PC-9 (cell line): ENCODE measurements around the gene TRUB2. TPM values are rescaled to one million over a fixed set of nuclear protein-coding genes. Genes with fewer than 3 reads are reported as not detected.

Experiments used
- BruUV-seq: library from RNA; stranded (reverse); fragments of 400-500 nt; replicated peaks from 2 replicates; lab custom pipeline; 2021; lab: Mats Ljungman, UMichigan
- CTCF ChIA-PET: fragments of 300-600 bp; sonication (Branson Sonifier 250); formaldehyde crosslinking; loops from one replicate; lab custom pipeline; 2022; ENCODE audit warnings: antibody characterized with exemption; lab: Charles Lee
- POLR2A ChIA-PET: fragments of 300-600 bp; sonication (Branson Sonifier 250); formaldehyde crosslinking; loops from one replicate; lab custom pipeline; 2022; ENCODE audit warnings: antibody characterized with exemption; ENCODE audit not compliant: unreplicated experiment; lab: Charles Lee
- DNase-seq, 2 experiments: peaks; one replicate each; pipeline versions ENCODE4 v3.0.0 to v3.0.0-alpha.2; 2015 to 2022; ENCODE audit warnings: mixed read lengths in 1 of 2
- H2AFZ ChIP-seq: fragments of 200-600 bp; sonication (generic); 2 replicates; pipeline ENCODE4 v1.8.1; 2017; ENCODE audit warnings: antibody characterized with exemption
- H3F3A ChIP-seq: fragments of 200-600 bp; sonication (generic); 2 replicates; pipeline ENCODE4 v1.8.1; 2017; ENCODE audit warnings: antibody characterized with exemption, mild to moderate bottlenecking, low read depth; ENCODE audit not compliant: insufficient read depth
- H3K27ac ChIP-seq: fragments of 200-600 bp; sonication (generic); 2 replicates; pipeline ENCODE4 v1.6.1; 2016; ENCODE audit warnings: mixed run types
- H3K27me3 ChIP-seq: fragments of 200-600 bp; sonication (generic); 2 replicates; pipeline ENCODE4 v1.6.1; 2016; ENCODE audit warnings: low read depth, mixed run types; ENCODE audit not compliant: insufficient read depth
- H3K36me3 ChIP-seq: fragments of 200-600 bp; sonication (generic); 2 replicates; pipeline ENCODE4 v1.6.1; 2016; ENCODE audit warnings: low read depth, mixed run types
- H3K4me1 ChIP-seq: fragments of 200-600 bp; sonication (generic); replicated peaks from 2 replicates; pipeline ENCODE4 v1.6.1; 2016; ENCODE audit warnings: mixed run types; ENCODE audit not compliant: insufficient read depth
- H3K4me2 ChIP-seq: fragments of 200-600 bp; sonication (generic); 2 replicates; pipeline ENCODE4 v1.6.1; 2017; ENCODE audit warnings: mixed run types
- H3K4me3 ChIP-seq: fragments of 200-600 bp; sonication (generic); 2 replicates; pipeline ENCODE4 v1.6.1; 2016; ENCODE audit warnings: mixed run types
- H3K79me2 ChIP-seq: fragments of 200-600 bp; sonication (generic); 2 replicates; pipeline ENCODE4 v1.6.1; 2017; ENCODE audit warnings: low read depth, mixed run types
- H3K9me2 ChIP-seq: fragments of 200-600 bp; sonication (generic); 2 replicates; pipeline ENCODE4 v1.8.1; 2017; ENCODE audit warnings: mild to moderate bottlenecking; ENCODE audit not compliant: insufficient read depth
- H3K9me3 ChIP-seq: fragments of 200-600 bp; sonication (generic); 2 replicates; pipeline ENCODE4 v1.8.1; 2016; ENCODE audit warnings: low read depth; ENCODE audit not compliant: insufficient read depth
- H4K20me1 ChIP-seq: fragments of 200-600 bp; sonication (generic); 2 replicates; pipeline ENCODE4 v1.8.1; 2017; ENCODE audit not compliant: insufficient read depth
- CTCF ChIP-seq: fragments of 200-600 bp; sonication (generic); conservative IDR thresholded peaks from 2 replicates; pipeline ENCODE4 v1.6.1; 2017; ENCODE audit warnings: mixed run types, antibody characterized with exemption, mild to moderate bottlenecking, moderate library complexity
- EZH2 ChIP-seq: fragments of 200-600 bp; sonication (generic); IDR thresholded peaks from 2 replicates; pipeline ENCODE4 v1.8.0; 2017; ENCODE audit warnings: antibody characterized with exemption, low read depth
- intact Hi-C: fragments of 100-400 bp; cut with micrococcal nuclease; formaldehyde crosslinking; loops from one replicate; pipeline ENCODE4 v1.10.0; 2022; ENCODE audit not compliant: unreplicated experiment
- total RNA-seq: library from RNA; stranded (reverse); gene quantifications from 2 replicates; pipeline ENCODE4 v1.2.3, GENCODE V29; 2021

The TRUB2 gene
- total RNA-seq, 1 experiment from 2014 or later, result 62.1 TPM

- ChIA-PET POLR2A (no interaction called here), CTCF (interaction anchor here (0.7 kb wide), 1 partner anchor 146 kb away, joined by 3 read pairs; no protein-coding TSS in a partner anchor)
- Histone ChIP-seq H3K9me3 (no peaks in the 10 kb centered on the region), H2AFZ (no peak overlapping the region), H3K4me3 (no peak overlapping the region), H3K4me1 (no peaks in the 10 kb centered on the region), H3F3A (no peaks in the 10 kb centered on the region), H3K27me3 (no peaks in the 10 kb centered on the region), H4K20me1 (peaks cover 4% of the 10 kb centered on the region; the same call in 1 of the 2 replicates), H3K36me3 (0 out of 2 replicates have a peak, but pooled peaks cover 4% of the 10 kb centered on the region), H3K27ac (no peak overlapping the region), H3K4me2 (no peak overlapping the region), H3K79me2 (no peaks in the 10 kb centered on the region), H3K9me2 (no peaks in the 10 kb centered on the region)
- intact Hi-C loops, result no loop called here
- BruUV-seq, result no TSS peak
- TF ChIP-seq EZH2 (no peak), CTCF (no peak)
- DNase-seq, result no peak
Observed at GRCh38 chr9:128262687-128263086, 59.6 kb downstream of the TRUB2 start.

DNA sequence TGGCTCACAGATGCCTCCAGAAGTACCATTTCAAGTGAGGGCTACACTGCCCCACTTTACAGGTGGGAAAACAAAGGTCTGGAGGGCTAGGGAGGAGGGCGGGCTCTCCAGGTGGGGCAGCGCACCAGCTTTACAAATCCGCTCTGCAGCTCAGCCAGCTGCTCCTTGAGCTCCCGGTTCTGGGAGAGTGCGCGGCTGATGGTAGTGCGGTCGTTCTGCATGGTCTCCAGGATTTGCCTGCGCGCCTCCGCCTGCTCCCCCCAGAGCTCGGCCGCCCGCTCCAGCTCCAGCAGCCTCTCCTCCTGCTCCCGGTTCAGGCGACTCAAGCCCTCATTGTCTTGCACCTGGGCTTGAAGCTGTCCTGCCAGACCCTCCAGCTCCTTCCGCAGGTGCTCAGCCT, 61.9 kb downstream of the TRUB2 start:
- TF ChIP-seq EZH2 (no peak), CTCF (no peak)
- Histone ChIP-seq H4K20me1 (peaks cover 4% of the 10 kb centered on the region; the same call in 1 of the 2 replicates), H3K79me2 (no peaks in the 10 kb centered on the region), H3K4me1 (no peaks in the 10 kb centered on the region), H3F3A (peaks cover 18% of the 10 kb centered on the region; the same call in 1 of the 2 replicates), H2AFZ (no peak overlapping the region), H3K9me3 (no peaks in the 10 kb centered on the region), H3K27me3 (no peaks in the 10 kb centered on the region), H3K36me3 (0 out of 2 replicates have a peak, but pooled peaks cover 4% of the 10 kb centered on the region), H3K27ac (no peak overlapping the region), H3K4me3 (no peak overlapping the region), H3K9me2 (no peaks in the 10 kb centered on the region), H3K4me2 (no peak overlapping the region)
- POLR2A ChIA-PET, result no interaction called here
- CTCF ChIA-PET, result no interaction called here
- no peak for DNase-seq
- intact Hi-C loops, result no loop called here
- TSS peak; percentile 7 for BruUV-seq

DNA sequence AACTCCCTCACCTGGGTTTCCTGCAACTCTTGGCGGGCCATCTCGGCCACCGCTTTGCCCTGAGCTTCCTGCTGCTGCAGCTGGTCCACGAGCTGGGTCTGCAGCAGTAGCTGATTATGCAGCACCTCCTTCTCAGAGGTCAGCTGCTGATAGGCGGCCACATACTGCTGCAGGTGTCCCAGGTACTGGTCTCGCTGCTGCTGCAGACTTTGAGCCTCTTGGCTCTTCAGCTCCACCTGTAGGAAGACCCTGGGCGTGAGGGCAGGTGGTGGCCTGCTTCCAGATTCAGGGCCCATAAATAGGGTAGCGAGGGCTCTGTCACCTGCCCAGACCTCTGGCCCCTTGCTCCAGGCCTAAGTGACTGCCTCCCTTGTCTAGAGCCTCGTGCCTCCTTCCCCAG, 63.1 kb downstream of the TRUB2 start:
- H3K36me3 ChIP-seq, result 0 out of 2 replicates have a peak, but pooled peaks cover 4% of the 10 kb centered on the region
- no peak overlapping the region for H3K4me2 ChIP-seq
- no peaks in the 10 kb centered on the region for H3K79me2 ChIP-seq
- H4K20me1 ChIP-seq, result peaks cover 4% of the 10 kb centered on the region; the same call in 1 of the 2 replicates
- no peaks in the 10 kb centered on the region for H3K9me2 ChIP-seq
- H3K27me3 ChIP-seq, result no peaks in the 10 kb centered on the region
- H3K4me1 ChIP-seq, result no peaks in the 10 kb centered on the region
- H3K4me3 ChIP-seq, result no peak overlapping the region
- no TSS peak for BruUV-seq
- H3F3A ChIP-seq, result peaks cover 18% of the 10 kb centered on the region; the same call in 1 of the 2 replicates
- H2AFZ ChIP-seq, result no peak overlapping the region
- no peak for TF ChIP-seq CTCF
- no peak for TF ChIP-seq EZH2
- H3K9me3 ChIP-seq, result no peaks in the 10 kb centered on the region
- intact Hi-C loops, result no loop called here
- no peak for DNase-seq
- ChIA-PET POLR2A (no interaction called here), CTCF (no interaction called here)
- no peak overlapping the region for H3K27ac ChIP-seq
